DND-41 (cell line): Measurements from ENCODE around the gene PHC2.

Experiments
- ATAC-seq: fragments of 200-7000 bp; cut with Tn5 transposase; 3 replicates; pipeline ENCODE4 v1.9.1; 2021; ENCODE audit warnings: low read depth; ENCODE audit not compliant: insufficient read depth
- DNase-seq: peaks from one replicate; pipeline ENCODE4 v3.0.0-alpha.2; 2020
- H2AFZ ChIP-seq: 2 replicates; pipeline ENCODE4 v1.6.0; 2012; ENCODE audit warnings: low read depth, low read length
- H3K27ac ChIP-seq: 2 replicates; pipeline ENCODE4 v1.5.1; 2012; ENCODE audit warnings: low read length, inconsistent platforms
- H3K27me3 ChIP-seq: fragments of 200-600 bp; sonication (generic); 2 replicates; pipeline ENCODE4 v1.6.0; 2012; ENCODE audit warnings: low read length, mild to moderate bottlenecking, inconsistent platforms; ENCODE audit not compliant: insufficient read depth, poor library complexity
- H3K36me3 ChIP-seq: 2 replicates; pipeline ENCODE4 v1.5.1; 2012; ENCODE audit warnings: low read length, inconsistent platforms; ENCODE audit not compliant: insufficient read depth
- H3K4me1 ChIP-seq: 2 replicates; pipeline ENCODE4 v1.5.1; 2012; ENCODE audit warnings: mild to moderate bottlenecking, low read length; ENCODE audit not compliant: insufficient read depth
- H3K4me2 ChIP-seq: 2 replicates; pipeline ENCODE4 v1.6.0; 2012; ENCODE audit warnings: mild to moderate bottlenecking, moderate library complexity, low read length, inconsistent platforms; ENCODE audit not compliant: insufficient read depth
- H3K4me3 ChIP-seq, 2 experiments: fragments of 200-600 bp in 1 of 2; shearing (Covaris generic) in 1 of 2; 2 replicates each; pipeline ENCODE4 v1.5.1; 2012 to 2016; ENCODE audit warnings: inconsistent platforms in 2 of 2, low read length in 2 of 2, mild to moderate bottlenecking in 2 of 2, low read depth in 1 of 2, moderate library complexity in 1 of 2
- H3K79me2 ChIP-seq: 2 replicates; pipeline ENCODE4 v1.6.0; 2012; ENCODE audit warnings: low read length, inconsistent platforms; ENCODE audit not compliant: insufficient read depth
- H3K9ac ChIP-seq: 2 replicates; pipeline ENCODE4 v1.6.0; 2012; ENCODE audit warnings: low read depth, mild to moderate bottlenecking, inconsistent platforms, low read length, moderate library complexity
- H3K9me3 ChIP-seq: 2 replicates; pipeline ENCODE4 v1.5.1; 2012; ENCODE audit warnings: low read length, moderate library complexity, mild to moderate bottlenecking, inconsistent platforms; ENCODE audit not compliant: insufficient read depth, severe bottlenecking
- H4K20me1 ChIP-seq: 2 replicates; pipeline ENCODE4 v1.6.0; 2012; ENCODE audit warnings: low read length; ENCODE audit not compliant: insufficient read depth
- EZH2 ChIP-seq: IDR thresholded peaks from 3 replicates; pipeline ENCODE4 v1.6.1; 2012; ENCODE audit warnings: borderline replicate concordance, low read depth, mild to moderate bottlenecking, moderate library complexity, low read length, inconsistent platforms; ENCODE audit not compliant: severe bottlenecking
- TF ChIP-seq, protein P1 (sequence below): IDR thresholded peaks from 2 replicates; pipeline ENCODE4 v1.5.1; 2012; ENCODE audit warnings: borderline replicate concordance, low read length, moderate library complexity, mild to moderate bottlenecking; ENCODE audit not compliant: poor library complexity, severe bottlenecking; ENCODE audit errors: extremely low read depth

Gene PHC2

GRCh38 chr1:33382661-33383415 is 48.1 kb downstream of the PHC2 start:
- ATAC-seq (no peak), DNase-seq (no peak)
- TF ChIP-seq, protein P1, sequence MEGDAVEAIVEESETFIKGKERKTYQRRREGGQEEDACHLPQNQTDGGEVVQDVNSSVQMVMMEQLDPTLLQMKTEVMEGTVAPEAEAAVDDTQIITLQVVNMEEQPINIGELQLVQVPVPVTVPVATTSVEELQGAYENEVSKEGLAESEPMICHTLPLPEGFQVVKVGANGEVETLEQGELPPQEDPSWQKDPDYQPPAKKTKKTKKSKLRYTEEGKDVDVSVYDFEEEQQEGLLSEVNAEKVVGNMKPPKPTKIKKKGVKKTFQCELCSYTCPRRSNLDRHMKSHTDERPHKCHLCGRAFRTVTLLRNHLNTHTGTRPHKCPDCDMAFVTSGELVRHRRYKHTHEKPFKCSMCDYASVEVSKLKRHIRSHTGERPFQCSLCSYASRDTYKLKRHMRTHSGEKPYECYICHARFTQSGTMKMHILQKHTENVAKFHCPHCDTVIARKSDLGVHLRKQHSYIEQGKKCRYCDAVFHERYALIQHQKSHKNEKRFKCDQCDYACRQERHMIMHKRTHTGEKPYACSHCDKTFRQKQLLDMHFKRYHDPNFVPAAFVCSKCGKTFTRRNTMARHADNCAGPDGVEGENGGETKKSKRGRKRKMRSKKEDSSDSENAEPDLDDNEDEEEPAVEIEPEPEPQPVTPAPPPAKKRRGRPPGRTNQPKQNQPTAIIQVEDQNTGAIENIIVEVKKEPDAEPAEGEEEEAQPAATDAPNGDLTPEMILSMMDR = no peak
- TF ChIP-seq EZH2 = no peak
- Histone ChIP-seq H3K27me3 (peaks cover 16% of the 10 kb centered on the region), H3K9ac (no peak overlapping the region), H3K27ac (no peak overlapping the region), H3K36me3 (no peaks in the 10 kb centered on the region), H3K9me3 (no peaks in the 10 kb centered on the region), H3K4me2 (no peak overlapping the region), H3K4me3 (no peak overlapping the region), H3K4me1 (no peaks in the 10 kb centered on the region), H4K20me1 (no peaks in the 10 kb centered on the region; the same call in 1 of the 2 replicates), H3K79me2 (no peaks in the 10 kb centered on the region), H2AFZ (no peak overlapping the region)

GRCh38 chr1:33381977-33382376 is 48.9 kb downstream of the PHC2 start:
- H3K9ac ChIP-seq = no peak overlapping the region
- H2AFZ ChIP-seq = no peak overlapping the region
- no peaks in the 10 kb centered on the region; the same call in 1 of the 2 replicates for H4K20me1 ChIP-seq
- no peak for TF ChIP-seq EZH2
- TF ChIP-seq, protein P1 = no peak
- peaks cover 21% of the 10 kb centered on the region for H3K27me3 ChIP-seq
- no peak overlapping the region for H3K27ac ChIP-seq
- no peaks in the 10 kb centered on the region for H3K4me1 ChIP-seq
- DNase-seq (no peak), ATAC-seq (no peak)
- H3K79me2 ChIP-seq = no peaks in the 10 kb centered on the region
- H3K36me3 ChIP-seq = no peaks in the 10 kb centered on the region
- H3K4me3 ChIP-seq = no peak overlapping the region
- H3K4me2 ChIP-seq = no peak overlapping the region
- H3K9me3 ChIP-seq = no peaks in the 10 kb centered on the region

DNA sequence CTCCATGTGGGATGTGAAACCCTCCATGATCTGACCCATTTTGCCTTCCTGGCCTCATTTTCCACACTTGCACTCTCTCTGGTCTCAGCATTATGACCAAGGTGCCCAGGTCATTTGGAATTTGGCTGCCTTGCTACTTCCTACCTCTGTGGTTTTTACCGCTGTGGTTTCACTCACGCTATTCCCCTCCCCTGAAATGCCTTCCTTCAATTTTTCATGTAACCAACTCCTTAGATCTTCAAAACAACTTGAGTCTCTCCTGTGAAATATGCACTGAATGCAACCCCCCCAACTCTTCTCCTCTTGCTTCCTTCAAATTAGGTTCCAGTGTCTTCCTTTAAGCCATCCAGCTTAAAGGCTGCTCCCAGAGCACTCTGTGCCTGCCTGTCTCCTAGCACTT is 50.1 kb downstream of the PHC2 start:
- H3K4me2 ChIP-seq = no peak overlapping the region
- no peaks in the 10 kb centered on the region for H3K9me3 ChIP-seq
- no peaks in the 10 kb centered on the region for H3K79me2 ChIP-seq
- H2AFZ ChIP-seq = no peak overlapping the region
- no peaks in the 10 kb centered on the region for H3K4me1 ChIP-seq
- no peaks in the 10 kb centered on the region for H3K36me3 ChIP-seq
- ATAC-seq = no peak
- no peak overlapping the region for H3K4me3 ChIP-seq
- no peak for DNase-seq
- H3K9ac ChIP-seq = no peak overlapping the region
- TF ChIP-seq, protein P1 = no peak
- no peak for TF ChIP-seq EZH2
- H3K27ac ChIP-seq = no peak overlapping the region
- H4K20me1 ChIP-seq = no peaks in the 10 kb centered on the region
- H3K27me3 ChIP-seq = peaks cover 23% of the 10 kb centered on the region
